HG03342 (cell line): ENCODE measurements around the gene TIMM10.

ENCODE experiments used
- ATAC-seq: cut with Tn5 transposase; IDR thresholded peaks from one replicate; pipeline ENCODE4 v1.9.1; 2021; ENCODE audit warnings: mild to moderate bottlenecking, moderate library complexity; ENCODE audit not compliant: unreplicated experiment

Gene TIMM10

GRCh38 chr11:57530596-57531507 is at the start of gene TIMM10:
Gene TIMM10 (minus strand): TSS chr11:57530754. CDS start chr11:57530189, 565 bp downstream.
- ATAC-seq, result peak; percentile 98

- no peak for ATAC-seq
These were observed 43.5 kb upstream of the TIMM10 start for GRCh38 chr11:57574061-57574460.

- ATAC-seq, result no peak
These were observed 41.1 kb upstream of the TIMM10 start for GRCh38 chr11:57571606-57572005.

GRCh38 chr11:57568330-57568766 is 37.8 kb upstream of the TIMM10 start:
- peak; percentile 4 for ATAC-seq

- peak; percentile 65 for ATAC-seq
These were observed 37.2 kb upstream of the TIMM10 start, which contains the start of gene UBE2L6 for GRCh38 chr11:57567515-57568329. Gene UBE2L6 (minus strand): TSS chr11:57567672. CDS start chr11:57567611, 61 bp downstream.

GRCh38 chr11:57566905-57567514 is 36.5 kb upstream of the TIMM10 start:
- ATAC-seq, result peak; percentile 12

- peak; percentile 66 for ATAC-seq
These were observed 35.7 kb upstream of the TIMM10 start for GRCh38 chr11:57566005-57566904.

- no peak for ATAC-seq
These were observed 32.0 kb upstream of the TIMM10 start for GRCh38 chr11:57562596-57562995.

- ATAC-seq, result no peak
These were observed 29.6 kb upstream of the TIMM10 start for GRCh38 chr11:57560146-57560545.

- no peak for ATAC-seq
These were observed 25.5 kb upstream of the TIMM10 start for GRCh38 chr11:57556041-57556440.

- ATAC-seq, result no peak
These were observed 24.8 kb upstream of the TIMM10 start for GRCh38 chr11:57555393-57555792.

- ATAC-seq, result no peak
These were observed 21.9 kb upstream of the TIMM10 start for GRCh38 chr11:57552479-57552878.

- ATAC-seq, result no peak
These were observed 21.4 kb upstream of the TIMM10 start for GRCh38 chr11:57551941-57552340.

- ATAC-seq, result no peak
These were observed 19.4 kb upstream of the TIMM10 start for GRCh38 chr11:57549983-57550382.

GRCh38 chr11:57547854-57548377 is 17.4 kb upstream of the TIMM10 start:
- peak; percentile 85 for ATAC-seq

GRCh38 chr11:57546869-57547475 is 16.4 kb upstream of the TIMM10 start:
- peak; percentile 45 for ATAC-seq

GRCh38 chr11:57546451-57546850 is 15.9 kb upstream of the TIMM10 start:
- no peak for ATAC-seq

GRCh38 chr11:57545883-57546282 is 15.3 kb upstream of the TIMM10 start:
- no peak for ATAC-seq

GRCh38 chr11:57544566-57544965 is 14.0 kb upstream of the TIMM10 start:
- ATAC-seq, result no peak
